K562 (cell line): ENCODE results near the gene CDKN1C. TPM values are rescaled to one million over a fixed set of nuclear protein-coding genes. Genes with fewer than 3 reads are reported as not detected.

Source experiments
- ATAC-seq: fragments of 200-7000 bp; cut with Tn5 transposase; 3 replicates; pipeline ENCODE4 v1.9.1; 2020; ENCODE audit warnings: moderate library complexity
- BruUV-seq: library from RNA; stranded (reverse); fragments of 400-500 nt; replicated peaks from 2 replicates; lab custom pipeline; 2021; lab: Mats Ljungman, UMichigan
- CTCF ChIA-PET: fragments of 300-600 bp; formaldehyde crosslinking; extraction: SDS; loops from one replicate; lab custom pipeline; 2021; ENCODE audit warnings: low intra/inter-chr PET ratio; lab: Yijun Ruan, JAX
- POLR2A ChIA-PET: fragments of 300-600, 350-650 bp; sonication (Branson Sonifier 250); formaldehyde crosslinking; extraction: SDS; loops from one replicate; lab custom pipeline; 2021; ENCODE audit warnings: antibody characterized with exemption, inconsistent platforms; lab: Yijun Ruan, JAX
- DNase-seq, 4 experiments: peaks; one replicate each; pipeline versions ENCODE4 v3.0.0 to v3.0.0-alpha.2; 2011 to 2018; ENCODE audit warnings: low spot score in 3 of 4, mixed read lengths in 3 of 4; ENCODE audit errors: extremely low read depth in 1 of 4
- FAIRE-seq: peaks from 2 replicates; lab custom pipeline; 2011; peaks lifted over from hg19 to GRCh38; lab: Jason Lieb, UNC
- H2AFZ ChIP-seq: 2 replicates; pipeline ENCODE4 v1.6.0; 2011; ENCODE audit warnings: low read depth, low read length, control low read depth, inconsistent platforms
- H3K27ac ChIP-seq: fragments of 200-600 bp; 3 replicates; pipeline ENCODE4 v1.8.0; 2011; ENCODE audit warnings: low read depth, mild to moderate bottlenecking, control low read depth, inconsistent platforms, low read length, moderate library complexity, mixed read lengths; ENCODE audit errors: extremely low read depth
- H3K27me3 ChIP-seq, 2 experiments: fragments of 300-600 bp in 1 of 2; 2 replicates in 1 of 2; 3 replicates in 1 of 2; pipeline versions ENCODE4 v1.6.0 to v1.8.0; 2011; ENCODE audit warnings: inconsistent platforms in 2 of 2, low read length in 2 of 2, mild to moderate bottlenecking in 1 of 2, mixed read lengths in 1 of 2, moderate library complexity in 1 of 2; ENCODE audit not compliant: control insufficient read depth in 2 of 2, insufficient read depth in 2 of 2
- H3K36me3 ChIP-seq: fragments of 300-600 bp; 3 replicates; pipeline ENCODE4 v1.8.0; 2011; ENCODE audit warnings: mild to moderate bottlenecking, low read length, inconsistent platforms; ENCODE audit not compliant: control insufficient read depth, insufficient read depth
- H3K4me1 ChIP-seq, 2 experiments: fragments of 200-600 bp in 1 of 2; replicated peaks in 1 of 2; 2 replicates in 1 of 2; 3 replicates in 1 of 2; pipeline versions ENCODE4 v1.5.1 to v1.8.0; 2011; ENCODE audit warnings: inconsistent platforms in 2 of 2, low read length in 2 of 2, mild to moderate bottlenecking in 1 of 2, mixed read lengths in 1 of 2, moderate library complexity in 1 of 2; ENCODE audit not compliant: control insufficient read depth in 2 of 2, insufficient read depth in 2 of 2
- H3K4me2 ChIP-seq: 2 replicates; pipeline ENCODE4 v1.6.1; 2011; ENCODE audit warnings: low read length, control low read depth, inconsistent platforms, mixed read lengths; ENCODE audit not compliant: insufficient read depth
- H3K4me3 ChIP-seq: fragments of 200-600 bp; sonication (generic), shearing (Covaris generic); 2 replicates; pipeline ENCODE4 v1.5.1; 2016; ENCODE audit warnings: control low read depth, inconsistent platforms
- H3K79me2 ChIP-seq: fragments of 200-600 bp; 3 replicates; pipeline ENCODE4 v1.8.0; 2011; ENCODE audit warnings: low read length, inconsistent platforms; ENCODE audit not compliant: control insufficient read depth, insufficient read depth
- H3K9ac ChIP-seq, 2 experiments: 2 replicates each; pipeline versions ENCODE4 v1.6.0 to v1.6.1; 2011; ENCODE audit warnings: low read depth in 2 of 2, low read length in 2 of 2, control low read depth in 1 of 2, inconsistent platforms in 1 of 2, mild to moderate bottlenecking in 1 of 2, mixed read lengths in 1 of 2; ENCODE audit not compliant: insufficient read depth in 1 of 2
- H3K9me1 ChIP-seq: one replicate; pipeline ENCODE4 v1.6.0; 2011; ENCODE audit warnings: inconsistent platforms, mild to moderate bottlenecking, low read length, moderate library complexity; ENCODE audit not compliant: control insufficient read depth, insufficient read depth
- H3K9me3 ChIP-seq: replicated peaks from 2 replicates; pipeline ENCODE4 v1.5.1; 2011; ENCODE audit warnings: low read depth, low read length, inconsistent platforms; ENCODE audit not compliant: control insufficient read depth, insufficient read depth
- H4K20me1 ChIP-seq: replicated peaks from 2 replicates; pipeline ENCODE4 v1.6.1; 2011; ENCODE audit warnings: low read length, inconsistent platforms, mixed read lengths; ENCODE audit not compliant: control insufficient read depth, insufficient read depth
- MAZ ChIP-seq, 2 experiments: fragments of 450-650 bp in 1 of 2; sonication (generic) in 1 of 2; formaldehyde crosslinking; IDR thresholded peaks in 1 of 2; conservative IDR thresholded peaks in 1 of 2; 2 replicates each; pipeline versions ENCODE4 v1.4.0 to v1.5.0; 2020; ENCODE audit warnings: mild to moderate bottlenecking in 1 of 2, missing genetic modification reagents in 1 of 2
- PKNOX1 ChIP-seq: fragments of 450-650 bp; IDR thresholded peaks from 2 replicates; pipeline ENCODE4 v1.6.1; 2016
- STAT5A ChIP-seq: IDR thresholded peaks from 2 replicates; pipeline ENCODE4 v1.6.1; 2012; ENCODE audit warnings: low read length, inconsistent platforms, borderline replicate concordance
- ZBTB17 ChIP-seq: fragments of 450-650 bp; formaldehyde crosslinking; IDR thresholded peaks from 2 replicates; pipeline ENCODE4 v1.4.0; 2020; ENCODE audit warnings: mild to moderate bottlenecking
- ZC3H4 ChIP-seq: sonication (generic); formaldehyde crosslinking; IDR thresholded peaks from 2 replicates; pipeline ENCODE4 v1.9.0; 2021; ENCODE audit warnings: missing genetic modification reagents, borderline replicate concordance
- ZNF395 ChIP-seq: fragments of 200-800 bp; sonication (Bioruptor generic); IDR thresholded peaks from 2 replicates; pipeline ENCODE4 v1.6.1; 2017; ENCODE audit warnings: missing genetic modification characterization, missing compliant biosample characterization
- WGBS: fragments of 100-300 bp; shearing (Covaris generic); methylation state at CpG from one replicate; pipeline ENCODE4 v1.1.6; 2016; ENCODE audit warnings: low coverage, mixed read lengths; ENCODE audit not compliant: insufficient coverage; ENCODE audit errors: missing lambda C conversion rate; 5-methylcytosine and 5-hydroxymethylcytosine counted together
- in situ Hi-C: fragments of 300-500 bp; cut with MboI; formaldehyde crosslinking; loops from 4 replicates; pipeline ENCODE4 v1.15.0; 2018; ENCODE audit warnings: inconsistent platforms, mixed read lengths
- intact Hi-C: fragments of 100-400 bp; cut with micrococcal nuclease; formaldehyde crosslinking; loops from 2 replicates; pipeline ENCODE4 v1.14.2; 2022
- polyA plus RNA-seq, 8 experiments: library from polyadenylated mRNA; depleted of rRNA in 4 of 8; stranded (reverse) in 5 of 8; unstranded in 3 of 8; fragments of >200 nt; fragmentation: Nextera tagmentation in 2 of 8; fragmentation: Illumina TruSeq in 1 of 8; extraction: Ambion mirVana in 2 of 8; extraction: Trizol in 1 of 8; gene quantifications; 2 replicates each; pipeline versions ENCODE4 v1.2.1 to v1.2.3, GENCODE V29; 2011 to 2014; ENCODE audit warnings: inconsistent platforms in 1 of 8, missing spikeins in 1 of 8
- total RNA-seq, 7 experiments: library from RNA; depleted of rRNA in 6 of 7; stranded (reverse); fragments of >200 nt in 6 of 7; fragmentation: Illumina TruSeq in 2 of 7; extraction: Trizol in 2 of 7; gene quantifications; 2 replicates each; pipeline versions ENCODE4 v1.2.1 to v1.2.3, GENCODE V29; 2011 to 2021; ENCODE audit warnings: low replicate concordance in 1 of 7

The CDKN1C gene
- total and polyA plus RNA-seq, 9 of the 15 experiments (the other 6 are each of a cell fraction or from before 2014, with no cell fraction given), result 2.8 to 21.1 (median 9.3) TPM

GRCh38 chr11:2901196-2901796 lies 15.7 kb upstream of the CDKN1C start:
- H3K4me2 ChIP-seq, result peak overlapping the region; percentile 69
- H3K36me3 ChIP-seq, result no peaks in the 10 kb centered on the region
- CTCF ChIA-PET, result no interaction called here
- 0 out of 3 replicates have a peak, but pooled peaks cover 2% of the 10 kb centered on the region for H3K79me2 ChIP-seq
- no TSS peak for BruUV-seq
- no peaks in the 10 kb centered on the region for H3K27me3 ChIP-seq
- WGBS, result 82% methylated on average over 16 of the region's 16 CpGs
- POLR2A ChIA-PET, result interaction anchor here (0.6 to 1.2 kb wide), 2 partner anchors 32 to 41 kb away, joined by 3 read pairs; no protein-coding TSS in a partner anchor
- FAIRE-seq, result no peak
- peak overlapping the region; percentile 84 for H2AFZ ChIP-seq
- intact Hi-C loops, result no loop called here
- no peaks in the 10 kb centered on the region for H3K9me3 ChIP-seq
- H4K20me1 ChIP-seq, result no peaks in the 10 kb centered on the region
- peak overlapping the region; percentile 55 to 87; a peak in 3 of 4 replicates for H3K9ac ChIP-seq
- H3K4me3 ChIP-seq, result peak overlapping the region; percentile 87; the same call in 1 of the 2 replicates
- in situ Hi-C loops, result no loop called here
- ATAC-seq, result no peak; the same call in 2 of the 3 replicates
- H3K27ac ChIP-seq, result peak overlapping the region; percentile 87
- TF ChIP-seq STAT5A, result no peak
- TF ChIP-seq MAZ (CRISPR knock-in tag; conservative IDR thresholded peaks at IDR 0.05 in 1 of 2, IDR thresholded peaks at IDR 0.05 in 1 of 2), result 0 out of 4 replicates have a peak, but pooled peaks of 1 of the 2 experiments have one; percentile 13
- 0 out of 2 replicates have a peak, but pooled peaks have one; percentile 48 for TF ChIP-seq ZNF395 (CRISPR knock-in tag)
- 0 out of 2 replicates have a peak, but pooled peaks have one; percentile 17 for TF ChIP-seq ZBTB17 (CRISPR knock-in tag)
- peak; percentile 66 for TF ChIP-seq PKNOX1
- 0 out of 2 replicates have a peak, but pooled peaks have one; percentile 42 for TF ChIP-seq ZC3H4 (CRISPR knock-in tag)
- peaks cover 38 to 76% of the 10 kb centered on the region in 2 experiments for H3K4me1 ChIP-seq
- DNase-seq, result no peak
- no peaks in the 10 kb centered on the region for H3K9me1 ChIP-seq
